NCI-H2227 treated with DMSO at 0.1 percent for 48 hours (cell line): Measurements from ENCODE around the gene TMEM184B.
"Not testable (repeated sequence)": the region's sequence is repeated elsewhere in the genome, so short reads cannot be mapped to it uniquely, and the experiment has no call there.

Experiments
- DNase-seq: peaks from one replicate; lab custom pipeline; 2025; lab: John Stamatoyannopoulos, UW

TMEM184B gene

GRCh38 chr22:38181453-38182200, 91.2 kb downstream of the TMEM184B start, which contains the start of gene PLA2G6:
TSS of gene PLA2G6 (minus strand) at chr22:38181830. CDS start at chr22:38169426, 12,404 bp downstream.
- DNase-seq = peak; percentile 96

- DNase-seq = no peak
These were observed 91.9 kb downstream of the TMEM184B start for GRCh38 chr22:38180841-38181452.

- not testable (repeated sequence) for DNase-seq
These were observed 94.2 kb downstream of the TMEM184B start for GRCh38 chr22:38178605-38178937.

- no peak for DNase-seq
These were observed 94.7 kb downstream of the TMEM184B start for GRCh38 chr22:38177926-38178604.

GRCh38 chr22:38177571-38177925, 95.3 kb downstream of the TMEM184B start:
- DNase-seq = not testable (repeated sequence)

- no peak for DNase-seq
These were observed 95.8 kb downstream of the TMEM184B start for GRCh38 chr22:38177044-38177443.

- DNase-seq = no peak
These were observed 96.6 kb downstream of the TMEM184B start for GRCh38 chr22:38176170-38176741.

- no peak for DNase-seq
These were observed 97.3 kb downstream of the TMEM184B start for GRCh38 chr22:38175206-38176118.

- DNase-seq = no peak
These were observed 98.2 kb downstream of the TMEM184B start for GRCh38 chr22:38174626-38175025.

GRCh38 chr22:38173641-38173906, 99.2 kb downstream of the TMEM184B start:
- DNase-seq = no peak

GRCh38 chr22:38172832-38173640, 99.8 kb downstream of the TMEM184B start:
- no peak for DNase-seq

GRCh38 chr22:38171927-38172831, 100.6 kb downstream of the TMEM184B start:
- DNase-seq = no peak

GRCh38 chr22:38170469-38170868, 102.3 kb downstream of the TMEM184B start:
- DNase-seq = no peak
